Stimulated activated naive B cell treated with anti-CD40 and anti-IgM and Interleukin-4, amounts not matched to agents 10 μg/mL and 1 μg/mL and 100 μg/mL, for 72 hours (primary cell): ENCODE measurements around the gene SRRM2.

Source experiments
- ATAC-seq, 2 donors: fragments of 150-1000 bp; cut with Tn5 transposase; replicated peaks; 2 replicates each; pipeline ENCODE4 v1.10.0; 2021; ENCODE audit warnings: moderate library complexity in 1 of 2
- DNase-seq: peaks from one replicate; pipeline ENCODE4 v3.0.0; 2021
- H3K27ac Mint-ChIP-seq: one replicate; pipeline ENCODE4 v1.8.0; 2022; ENCODE audit warnings: mild to moderate bottlenecking, mixed read lengths
- H3K27me3 Mint-ChIP-seq, 2 donors: one replicate each; pipeline ENCODE4 v1.8.0; 2022; ENCODE audit warnings: mixed read lengths in 2 of 2
- H3K36me3 Mint-ChIP-seq, 2 donors: one replicate each; pipeline ENCODE4 v1.8.0; 2022; ENCODE audit warnings: mixed read lengths in 2 of 2, mild to moderate bottlenecking in 1 of 2
- H3K4me1 Mint-ChIP-seq, 2 donors: one replicate each; pipeline ENCODE4 v1.8.0; 2022; ENCODE audit warnings: mixed read lengths in 2 of 2, mild to moderate bottlenecking in 1 of 2
- H3K4me3 Mint-ChIP-seq, 2 donors: one replicate each; pipeline ENCODE4 v1.8.0; 2022; ENCODE audit warnings: mild to moderate bottlenecking in 2 of 2, mixed read lengths in 2 of 2, moderate library complexity in 1 of 2
- H3K9me3 Mint-ChIP-seq, 2 donors: one replicate each; pipeline ENCODE4 v1.8.0; 2022; ENCODE audit warnings: mixed read lengths in 2 of 2, mild to moderate bottlenecking in 1 of 2

The SRRM2 gene

DNA sequence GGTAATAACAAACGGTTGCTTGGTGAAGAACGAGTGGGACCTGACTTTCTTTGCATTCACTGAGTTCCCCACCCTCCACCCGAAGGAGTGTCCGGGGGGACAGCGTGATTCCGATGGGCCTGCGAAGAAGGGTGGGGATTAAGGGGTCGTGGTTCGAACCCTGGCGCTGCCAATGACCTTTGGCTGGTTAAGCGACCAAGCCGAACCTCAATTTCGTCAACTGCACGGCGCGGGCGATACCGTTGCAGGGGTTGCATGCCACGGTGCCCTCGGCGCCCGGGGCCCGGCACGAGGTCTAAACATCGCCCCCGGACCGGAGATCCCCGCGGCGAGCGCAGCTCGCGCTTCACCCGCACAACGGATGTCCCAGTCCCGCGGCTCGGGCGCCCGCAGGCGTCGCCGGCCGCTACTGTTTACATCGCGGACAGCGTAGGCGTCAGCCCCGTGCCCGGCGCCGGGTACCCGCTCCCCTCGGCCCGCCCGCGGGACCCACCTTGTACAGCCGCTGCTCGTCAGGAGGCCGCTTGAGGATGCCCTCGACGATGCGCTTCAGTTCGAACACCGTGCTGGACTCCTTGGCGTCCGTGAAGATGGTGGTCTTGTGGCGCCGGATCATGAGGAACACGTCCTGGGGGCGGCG lies 24.2 kb downstream of the SRRM2 start:
- Mint-ChIP-seq H3K36me3 (peaks cover 19 to 27% of the 10 kb centered on the region in 2 donors), H3K4me3 (peak overlapping the region; percentile 95), H3K27me3 (no peaks in the 10 kb centered on the region), H3K4me1 (peaks cover 32 to 51% of the 10 kb centered on the region in 2 donors), H3K9me3 (no peaks in the 10 kb centered on the region), H3K27ac (peak overlapping the region; percentile 95)
- DNase-seq = no peak
- peak; percentile 42 to 48 for ATAC-seq

- ATAC-seq = peak; percentile 91 to 93
- Mint-ChIP-seq H3K4me1 (peaks cover 30 to 45% of the 10 kb centered on the region in 2 donors), H3K4me3 (peak within 1 kb of the TSS; percentile 95), H3K27ac (peak within 1 kb of the TSS; percentile 98), H3K9me3 (no peaks in the 10 kb centered on the region), H3K36me3 (peaks cover 14 to 20% of the 10 kb centered on the region in 2 donors), H3K27me3 (no peaks in the 10 kb centered on the region)
- peak; percentile 82 for DNase-seq
Measured at GRCh38 chr16:2777231-2777902, 24.9 kb downstream of the SRRM2 start, which contains the start of gene ELOB. TSS of gene ELOB (minus strand) at chr16:2777280. CDS start at chr16:2777239, 41 bp downstream.

DNA sequence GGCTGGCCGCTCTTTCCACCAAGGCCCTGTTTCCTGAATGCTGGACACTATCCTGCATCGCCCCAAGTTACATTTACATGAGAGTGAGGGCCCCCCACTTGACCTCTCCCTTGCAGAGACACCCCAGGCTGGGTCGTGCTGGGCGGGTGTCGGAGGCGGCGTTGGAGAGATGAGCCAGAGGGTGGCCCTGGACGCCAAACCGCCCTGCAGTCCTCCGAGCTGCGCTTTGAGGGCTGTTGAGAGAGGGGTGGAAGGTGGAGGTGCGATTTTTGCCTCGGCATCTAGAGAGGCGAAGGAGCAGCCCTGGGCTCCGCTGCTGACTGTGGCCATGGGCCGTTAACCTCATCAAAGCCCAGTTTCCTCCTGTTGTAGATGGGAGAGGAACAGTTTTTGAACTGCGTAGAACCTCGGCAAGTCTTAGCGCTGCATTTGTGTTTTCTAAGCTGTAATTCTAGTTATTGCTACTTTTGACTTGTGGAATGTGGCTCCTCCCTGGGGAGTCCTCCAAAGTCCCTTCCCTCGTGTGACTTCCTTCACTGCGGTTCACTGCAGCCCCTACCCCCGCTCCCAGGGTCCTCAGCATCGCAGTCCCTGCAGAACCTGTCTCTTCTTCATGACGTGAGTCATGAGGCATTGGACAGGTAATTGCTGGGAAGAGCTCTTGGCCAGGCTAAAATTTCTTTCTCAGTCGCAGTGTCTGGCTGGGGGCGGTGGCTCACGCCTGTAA lies 25.6 kb downstream of the SRRM2 start:
- H3K36me3 Mint-ChIP-seq = peaks cover 9 to 14% of the 10 kb centered on the region in 2 donors
- H3K27ac Mint-ChIP-seq = peak overlapping the region; percentile 98
- peaks cover 26 to 39% of the 10 kb centered on the region in 2 donors for H3K4me1 Mint-ChIP-seq
- peak overlapping the region; percentile 95 for H3K4me3 Mint-ChIP-seq
- no peaks in the 10 kb centered on the region for H3K27me3 Mint-ChIP-seq
- H3K9me3 Mint-ChIP-seq = no peaks in the 10 kb centered on the region
- DNase-seq (no peak), ATAC-seq (peak; percentile 24 to 36)

DNA sequence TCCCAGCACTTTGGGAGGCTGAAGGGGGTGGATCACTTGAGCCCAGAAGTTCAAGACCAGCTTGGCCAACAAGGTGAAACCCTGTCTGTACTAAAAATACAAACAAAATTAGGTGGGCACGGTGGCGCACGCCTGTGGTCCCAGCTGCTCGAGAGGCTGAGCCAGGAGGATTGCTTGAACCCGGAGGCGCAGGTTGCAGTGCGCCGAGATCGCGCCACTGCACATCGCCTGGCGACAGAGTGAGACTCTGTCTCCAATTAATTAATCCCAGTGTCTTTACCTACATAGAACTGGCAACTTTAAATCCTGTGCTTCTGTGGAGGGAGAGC lies 26.2 kb downstream of the SRRM2 start:
- H3K27ac Mint-ChIP-seq = peak overlapping the region; percentile 98
- H3K4me1 Mint-ChIP-seq = peaks cover 24 to 39% of the 10 kb centered on the region in 2 donors
- DNase-seq (no peak), ATAC-seq (no peak)
- no peaks in the 10 kb centered on the region for H3K27me3 Mint-ChIP-seq
- H3K9me3 Mint-ChIP-seq = no peaks in the 10 kb centered on the region
- peaks cover 8 to 12% of the 10 kb centered on the region in 2 donors for H3K36me3 Mint-ChIP-seq
- peak overlapping the region; percentile 95 for H3K4me3 Mint-ChIP-seq

DNA sequence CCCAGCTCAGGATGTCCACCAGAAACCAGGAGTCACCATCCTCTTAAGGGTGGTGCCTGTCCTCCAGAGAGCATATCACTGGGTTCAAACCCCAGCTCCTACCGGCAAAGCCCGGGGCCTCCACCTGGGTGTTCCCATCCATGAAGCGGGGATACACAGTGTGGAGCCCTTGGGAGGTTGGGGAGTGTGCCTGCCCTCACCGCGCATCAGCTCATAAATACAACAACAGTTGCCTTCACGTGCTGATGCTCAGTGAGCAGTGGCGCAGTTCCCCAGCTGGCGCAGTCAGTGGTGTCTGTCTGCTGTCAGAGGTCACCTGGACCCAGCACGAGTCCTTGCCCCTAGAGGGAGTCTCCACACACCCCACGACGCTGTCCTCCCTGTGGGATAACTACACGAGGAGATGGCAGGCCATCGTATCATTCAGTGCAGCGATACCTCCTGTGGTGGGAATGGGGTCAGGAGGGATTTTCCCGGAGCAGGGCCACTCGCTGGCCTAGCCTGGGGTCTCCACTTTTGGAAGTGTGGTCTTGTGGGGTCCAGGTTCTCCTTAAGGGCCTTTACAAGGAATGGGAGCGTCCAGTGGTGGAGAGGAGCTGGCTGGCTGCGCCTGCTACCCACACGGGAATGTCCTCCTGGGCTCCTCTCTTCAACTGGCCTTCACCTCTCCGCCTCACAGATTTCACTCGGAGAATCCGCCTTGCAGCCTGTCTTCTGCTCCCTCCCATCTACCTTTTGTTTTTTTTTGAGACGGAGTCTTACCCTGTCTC lies 26.9 kb downstream of the SRRM2 start:
- DNase-seq (no peak), ATAC-seq (no peak)
- Mint-ChIP-seq H3K27ac (peak overlapping the region; percentile 39), H3K9me3 (no peaks in the 10 kb centered on the region), H3K4me3 (peak overlapping the region in 1 of 2 donors; percentile 14), H3K27me3 (no peaks in the 10 kb centered on the region), H3K36me3 (peaks cover 2 to 10% of the 10 kb centered on the region in 2 donors), H3K4me1 (peaks cover 26 to 33% of the 10 kb centered on the region in 2 donors)

GRCh38 chr16:2779978-2780898 lies 27.8 kb downstream of the SRRM2 start:
- peak overlapping the region in 1 of 2 donors; percentile 14 for H3K4me3 Mint-ChIP-seq
- no peak for DNase-seq
- H3K27me3 Mint-ChIP-seq = peaks cover 6 to 7% of the 10 kb centered on the region in 2 donors
- no peak for ATAC-seq
- H3K36me3 Mint-ChIP-seq = peaks cover 2 to 10% of the 10 kb centered on the region in 2 donors
- peaks cover 26 to 29% of the 10 kb centered on the region in 2 donors for H3K4me1 Mint-ChIP-seq
- no peaks in the 10 kb centered on the region for H3K9me3 Mint-ChIP-seq
- peak overlapping the region; percentile 47 for H3K27ac Mint-ChIP-seq

DNA sequence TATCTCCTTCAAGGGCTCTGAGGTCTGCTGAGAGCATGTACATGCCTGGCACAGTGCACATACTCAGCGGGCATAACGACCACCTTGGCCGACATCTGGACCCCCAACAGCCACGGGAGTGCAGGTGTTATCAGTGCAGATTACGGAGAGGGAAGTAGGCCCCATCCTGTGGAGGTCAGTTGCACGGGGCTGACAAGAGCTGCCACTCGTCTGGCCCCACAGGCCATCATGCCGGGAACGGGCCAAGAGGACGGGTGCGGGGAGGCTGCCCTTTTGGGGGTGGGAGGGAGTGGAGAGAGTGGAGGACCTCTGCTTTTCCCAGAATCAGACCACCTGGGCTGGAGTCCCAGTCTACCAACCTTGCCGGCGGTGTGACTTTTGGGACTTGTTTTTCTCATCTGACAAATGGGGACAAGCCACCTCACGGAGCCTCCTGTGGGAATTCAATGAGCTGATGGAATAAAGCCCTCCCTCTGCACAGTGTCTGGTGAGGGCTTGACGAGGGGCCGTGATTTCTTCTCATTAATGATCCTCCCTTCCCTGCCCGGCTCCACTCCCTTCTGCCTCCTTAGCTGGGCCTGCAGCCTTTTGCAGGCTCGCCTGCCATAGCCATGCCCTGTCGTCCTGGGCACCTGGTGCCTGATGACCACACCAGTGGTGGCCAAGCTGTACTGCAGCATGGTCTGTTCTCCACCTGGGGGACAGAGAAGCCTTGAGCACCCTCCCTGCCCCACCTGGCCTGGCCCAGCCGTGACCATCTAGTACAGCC lies 30.3 kb downstream of the SRRM2 start:
- H3K4me1 Mint-ChIP-seq = peaks cover 20 to 26% of the 10 kb centered on the region in 2 donors
- no peak overlapping the region for H3K4me3 Mint-ChIP-seq
- no peak for ATAC-seq
- no peaks in the 10 kb centered on the region for H3K9me3 Mint-ChIP-seq
- no peak overlapping the region for H3K27ac Mint-ChIP-seq
- H3K36me3 Mint-ChIP-seq = peaks cover 0 to 7% of the 10 kb centered on the region in 2 donors
- no peak for DNase-seq
- peaks cover 19 to 24% of the 10 kb centered on the region in 2 donors for H3K27me3 Mint-ChIP-seq

- Mint-ChIP-seq H3K4me1 (peaks cover 12 to 17% of the 10 kb centered on the region in 2 donors), H3K36me3 (no peaks in the 10 kb centered on the region), H3K27me3 (peaks cover 26 to 32% of the 10 kb centered on the region in 2 donors), H3K4me3 (peak overlapping the region; percentile 52 to 66), H3K9me3 (no peaks in the 10 kb centered on the region), H3K27ac (peak overlapping the region; percentile 31)
- no peak for DNase-seq
- no peak for ATAC-seq
Measured at GRCh38 chr16:2783581-2784357, 31.3 kb downstream of the SRRM2 start.

GRCh38 chr16:2784358-2785100 lies 32.1 kb downstream of the SRRM2 start:
- H3K36me3 Mint-ChIP-seq = no peaks in the 10 kb centered on the region

GRCh38 chr16:2785101-2785991 lies 32.9 kb downstream of the SRRM2 start:
- ATAC-seq = peak; percentile 66 to 71
- H3K36me3 Mint-ChIP-seq = no peaks in the 10 kb centered on the region
- peaks cover 9 to 16% of the 10 kb centered on the region in 2 donors for H3K4me1 Mint-ChIP-seq
- no peak for DNase-seq
- no peaks in the 10 kb centered on the region for H3K9me3 Mint-ChIP-seq
- peak overlapping the region; percentile 78 for H3K27ac Mint-ChIP-seq
- H3K4me3 Mint-ChIP-seq = peak overlapping the region; percentile 88 to 89
- peaks cover 35 to 48% of the 10 kb centered on the region in 2 donors for H3K27me3 Mint-ChIP-seq

More at GRCh38 chr16:2784358-2785100, 32.1 kb downstream of the SRRM2 start:
- Mint-ChIP-seq H3K4me1 (peaks cover 11 to 16% of the 10 kb centered on the region in 2 donors), H3K27me3 (peaks cover 30 to 40% of the 10 kb centered on the region in 2 donors), H3K4me3 (peak overlapping the region; percentile 88 to 89), H3K9me3 (no peaks in the 10 kb centered on the region), H3K27ac (peak overlapping the region; percentile 78)
- DNase-seq (no peak), ATAC-seq (no peak)
